ENCODE data around the gene NRP1.
"Not testable (repeated sequence)": the region's sequence is repeated elsewhere in the genome, so short reads cannot be mapped to it uniquely, and the experiment has no call there.

The NRP1 gene

GRCh38 chr10:33315891-33316290 lies 18.6 kb downstream of the NRP1 start:
- no peak for DNase-seq

GRCh38 chr10:33314811-33315561 lies 19.5 kb downstream of the NRP1 start:
- DNase-seq = no peak

GRCh38 chr10:33311640-33312039 lies 22.8 kb downstream of the NRP1 start:
- DNase-seq = no peak

DNA sequence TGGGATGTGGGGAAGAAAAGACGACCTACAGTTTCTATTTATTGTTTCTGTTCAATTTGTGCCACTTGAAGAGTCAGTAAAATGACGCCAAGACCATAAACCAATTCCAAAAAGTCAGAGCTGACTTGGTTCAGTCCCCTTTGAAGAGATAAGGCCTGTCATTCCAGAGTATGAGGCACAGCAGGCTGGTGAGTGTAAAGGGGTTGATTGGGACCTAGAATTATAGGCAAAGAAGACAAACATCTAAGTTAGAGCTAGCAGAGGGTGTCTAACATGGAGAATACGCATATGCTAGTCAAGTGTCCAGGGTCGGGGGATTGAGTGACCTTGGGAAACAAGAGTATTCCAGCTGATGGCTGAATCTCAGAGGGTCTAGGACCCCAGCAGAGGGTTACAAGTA lies 23.6 kb downstream of the NRP1 start:
- DNase-seq = no peak

DNA sequence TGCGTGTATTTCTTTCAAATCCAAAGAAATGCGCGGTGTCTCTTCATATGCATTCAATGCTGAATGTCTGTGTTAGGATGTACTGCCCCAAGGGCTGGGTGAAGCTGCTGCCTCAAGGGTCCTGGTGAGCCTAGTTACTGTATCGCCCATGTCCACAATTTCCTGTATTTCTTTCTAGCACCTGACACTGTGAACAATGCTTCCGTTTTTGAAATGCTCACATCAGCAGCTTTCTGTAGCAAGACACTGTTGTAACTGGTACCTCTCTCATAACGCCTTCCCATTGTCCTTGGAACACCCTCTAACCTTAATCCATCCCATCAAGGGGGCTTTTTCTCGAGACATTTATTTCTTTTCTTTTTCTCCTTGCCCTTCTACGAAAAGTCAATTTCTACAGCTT lies 25.1 kb downstream of the NRP1 start:
- no peak for DNase-seq

GRCh38 chr10:33307835-33308234 lies 26.6 kb downstream of the NRP1 start:
- DNase-seq = no peak

DNA sequence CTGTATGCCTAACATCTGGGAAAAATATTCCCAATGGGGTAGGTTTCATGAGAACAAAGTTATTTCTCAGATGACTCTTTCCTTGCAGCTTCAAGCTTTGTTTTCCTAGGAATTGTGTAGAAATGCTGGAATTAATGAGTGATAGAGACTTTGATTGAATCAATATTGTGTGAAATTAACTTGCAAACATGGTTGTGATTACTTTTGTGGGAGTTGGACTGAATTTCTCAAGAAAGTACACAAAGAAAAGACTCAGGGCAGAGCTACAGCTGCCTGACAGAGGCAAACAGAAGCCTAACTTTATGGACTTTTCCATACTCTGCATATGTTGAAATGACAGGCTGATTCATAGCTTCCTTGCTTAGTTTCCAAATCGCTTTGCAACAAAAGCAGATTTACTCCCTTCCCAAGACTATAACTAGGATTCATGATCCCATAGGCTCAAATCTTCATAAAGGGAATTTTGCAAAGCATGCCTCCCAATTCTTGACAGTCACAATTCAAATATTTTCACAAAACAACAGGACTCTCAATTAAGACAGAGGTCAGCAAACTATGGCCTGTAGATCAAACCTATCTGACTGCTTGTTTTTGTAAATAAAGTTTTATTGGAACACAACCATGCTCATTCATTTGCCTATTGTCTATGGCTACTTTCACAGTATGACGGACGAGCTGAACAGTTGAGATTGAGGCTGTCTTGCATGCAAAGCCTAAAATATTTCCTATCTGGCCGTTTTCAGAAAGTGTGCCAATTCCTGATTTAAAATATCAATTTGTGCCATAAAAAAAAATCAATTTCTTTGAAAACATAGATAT lies 27.6 kb downstream of the NRP1 start:
- DNase-seq = no peak

GRCh38 chr10:33306126-33306525 lies 28.3 kb downstream of the NRP1 start:
- no peak for DNase-seq

DNA sequence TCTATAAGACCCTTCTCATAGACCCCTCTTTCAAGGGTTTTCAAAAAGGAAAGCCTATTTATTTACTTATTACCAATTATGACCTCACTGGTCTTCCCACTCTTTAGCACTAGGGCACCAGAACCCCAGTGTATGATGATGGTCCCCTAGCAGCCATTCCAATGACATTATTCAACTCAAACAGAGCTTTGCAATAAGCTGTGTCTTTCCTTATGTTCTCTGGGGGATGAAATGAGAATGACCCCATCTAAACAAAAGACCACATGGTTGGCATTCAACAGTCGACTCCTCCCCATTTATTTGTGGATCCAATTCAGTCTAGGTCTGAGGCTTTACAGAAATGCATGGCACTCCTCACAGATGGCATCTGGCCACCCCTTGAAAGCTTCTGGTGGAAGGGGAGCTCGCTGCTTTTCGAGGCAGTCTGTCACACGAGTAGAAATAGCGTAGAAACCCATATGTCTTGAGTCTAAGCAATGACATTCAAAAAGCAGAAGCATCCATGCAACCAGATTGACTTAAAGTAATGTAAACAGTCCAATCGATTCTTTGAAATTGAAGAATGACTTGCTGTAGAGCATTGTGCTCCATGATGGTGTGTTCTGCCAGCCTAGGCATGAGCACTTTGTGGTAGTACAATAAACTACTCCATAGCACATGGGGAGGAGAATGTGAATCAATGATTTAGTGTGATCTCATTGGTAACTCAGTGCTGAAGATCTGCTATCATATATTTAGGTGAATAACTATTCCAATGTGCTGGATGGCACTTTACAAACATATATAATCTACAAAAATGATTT lies 29.8 kb downstream of the NRP1 start:
- DNase-seq = no peak

DNA sequence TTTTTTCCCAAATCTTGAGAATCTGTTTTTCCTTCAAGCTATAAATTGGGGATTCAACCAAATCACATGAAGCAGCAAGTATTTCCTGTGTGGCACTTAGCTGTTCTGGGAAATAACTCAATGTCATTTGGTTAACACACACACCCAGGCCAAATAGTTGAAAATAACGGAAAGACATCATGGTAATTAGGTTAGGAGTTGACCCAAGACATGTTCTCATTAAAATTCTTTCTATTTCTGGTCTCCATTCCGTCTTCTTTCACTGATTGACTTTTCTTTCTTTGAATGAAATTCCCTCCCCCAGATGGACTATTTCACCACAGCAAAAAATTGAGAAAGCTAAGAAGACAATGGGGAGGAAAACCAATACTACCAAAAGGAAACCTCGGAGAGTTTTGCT lies 30.5 kb downstream of the NRP1 start:
- no peak for DNase-seq

- DNase-seq = no peak
These were observed 32.1 kb downstream of the NRP1 start for GRCh38 chr10:33302208-33302829.

DNA sequence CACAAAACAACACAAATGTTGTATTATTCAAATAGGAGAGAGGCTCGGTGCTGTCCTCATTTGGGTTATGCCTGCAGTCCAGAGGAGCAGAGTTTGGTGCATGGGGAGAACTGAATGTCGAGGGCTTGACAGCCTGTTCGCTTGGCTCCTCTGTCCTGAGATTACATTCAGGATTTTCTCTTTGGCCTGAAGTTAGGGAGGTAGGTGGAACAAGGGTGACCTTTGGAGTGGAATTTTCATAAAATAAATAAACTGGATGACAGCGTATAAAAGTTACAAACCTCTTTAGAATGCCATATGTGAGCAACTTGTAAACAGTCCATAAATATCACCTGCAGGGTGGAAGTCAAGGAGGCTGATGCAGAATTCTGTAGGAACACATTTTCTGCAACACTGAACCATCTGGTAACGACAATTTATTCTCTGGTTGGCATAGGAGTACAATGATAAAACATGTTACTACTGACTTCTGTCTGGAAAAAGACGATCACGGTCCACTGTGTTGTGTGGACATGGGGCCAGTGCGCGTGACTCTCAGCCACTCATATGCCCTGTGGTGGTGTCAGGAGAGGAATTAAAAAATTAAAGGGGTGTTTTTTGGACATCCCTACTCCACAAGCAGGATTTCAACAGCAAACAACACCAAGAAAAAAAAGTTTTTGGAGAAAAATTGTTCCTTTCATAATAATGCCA lies 33.2 kb downstream of the NRP1 start:
- no peak for DNase-seq

DNA sequence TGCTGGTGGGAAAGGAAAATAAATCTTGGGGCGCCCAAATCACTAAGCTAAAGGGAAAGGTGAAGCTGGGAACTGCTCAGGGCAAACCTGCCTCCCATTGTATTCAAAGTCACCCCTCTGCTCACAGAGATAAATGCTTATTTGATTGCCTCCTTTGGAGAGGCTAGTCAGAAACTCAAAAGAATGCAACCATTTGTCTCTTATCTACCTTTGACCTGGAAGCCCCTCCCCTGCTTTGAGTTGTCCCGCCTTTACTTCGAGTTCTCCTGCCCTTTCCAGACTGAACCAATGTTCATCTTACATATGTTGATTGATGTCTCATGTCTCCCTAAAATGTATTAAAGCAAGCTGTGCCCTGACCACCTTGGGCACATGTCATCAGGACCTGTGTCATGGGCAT lies 33.9 kb downstream of the NRP1 start:
- not testable (repeated sequence) for DNase-seq

GRCh38 chr10:33298893-33299292 lies 35.6 kb downstream of the NRP1 start:
- DNase-seq = no peak

- no peak for DNase-seq
These were observed 36.4 kb downstream of the NRP1 start for GRCh38 chr10:33298110-33298509.

DNA sequence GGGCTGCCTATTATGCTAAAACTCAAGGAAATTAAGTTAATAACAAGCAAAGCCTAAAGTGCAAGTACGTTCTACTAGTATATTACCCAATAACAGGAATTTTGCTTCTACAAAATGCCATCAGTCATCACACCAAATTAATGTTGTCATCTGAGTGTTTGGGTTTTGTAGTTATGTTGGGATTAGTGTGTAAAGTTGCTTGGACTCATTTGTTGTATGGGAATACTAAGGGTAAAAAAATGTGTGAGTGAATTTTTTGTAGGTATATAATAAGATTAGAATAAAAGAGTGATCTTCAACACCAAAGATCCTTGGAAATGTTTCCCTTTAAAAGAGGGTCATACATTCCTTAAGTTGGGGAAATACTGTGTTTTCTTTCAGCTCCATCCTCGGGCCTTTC lies 38.6 kb downstream of the NRP1 start:
- DNase-seq = no peak

GRCh38 chr10:33293531-33294170 lies 40.8 kb downstream of the NRP1 start:
- no peak for DNase-seq

DNA sequence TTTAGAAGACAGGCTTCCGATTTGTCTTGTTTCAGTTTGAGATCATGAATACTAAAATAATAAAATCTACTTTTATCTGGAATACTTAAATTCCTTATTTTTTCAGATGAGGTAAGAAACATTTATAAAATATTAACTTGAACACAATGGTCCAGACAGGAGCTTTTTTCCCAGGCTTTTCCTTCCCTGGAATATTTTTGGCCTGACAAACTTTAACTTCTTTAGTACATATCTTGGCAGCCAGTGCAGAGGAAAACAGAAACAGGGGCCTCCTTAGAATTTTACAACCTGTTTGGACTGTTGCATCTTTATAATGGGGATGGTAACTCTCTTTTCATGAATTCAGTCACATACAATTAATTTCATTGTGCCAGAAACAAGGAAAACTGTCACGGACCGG lies 41.4 kb downstream of the NRP1 start:
- no peak for DNase-seq

GRCh38 chr10:33291053-33291592 lies 43.3 kb downstream of the NRP1 start:
- no peak for DNase-seq

DNA sequence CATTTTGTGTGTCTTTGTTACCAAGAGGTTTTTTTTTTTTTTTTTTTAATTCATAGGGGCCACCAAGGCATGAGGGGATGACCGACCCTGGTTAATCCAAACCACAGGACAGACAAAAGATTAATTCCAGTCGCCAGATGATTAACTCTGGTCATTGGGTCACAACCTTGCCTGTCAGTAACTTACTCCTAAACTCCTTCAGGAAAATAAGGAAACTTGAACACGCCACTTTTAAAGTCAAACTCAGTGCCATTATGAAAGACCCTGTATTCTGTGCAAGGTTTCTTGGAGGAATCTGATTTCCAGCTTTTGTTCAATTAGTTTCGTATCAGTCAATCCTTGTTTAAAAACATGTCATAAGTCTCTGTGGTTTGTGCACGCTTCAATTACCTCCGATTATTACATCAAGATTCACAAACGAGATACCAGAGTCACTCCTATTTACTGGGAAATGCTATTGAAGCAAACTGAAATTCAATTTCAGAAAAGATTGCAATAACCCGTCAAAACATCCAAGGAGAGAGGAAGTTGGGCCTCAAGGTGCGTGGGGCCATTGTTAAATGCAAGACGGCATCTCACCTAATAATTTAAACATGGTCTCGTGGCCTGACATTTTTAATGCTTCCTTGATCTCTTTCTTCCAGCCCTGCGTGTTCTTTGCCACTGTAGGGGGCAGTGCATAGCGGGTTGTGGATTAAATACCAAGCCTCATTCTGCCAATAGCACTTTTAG lies 44.0 kb downstream of the NRP1 start:
- DNase-seq = no peak

- DNase-seq = no peak
These were observed 44.7 kb downstream of the NRP1 start for GRCh38 chr10:33289776-33290175.
